GM12892 (cell line): ENCODE measurements around the gene MTUS2.

Experiments
- POLR2A ChIP-seq: IDR thresholded peaks from 2 replicates; pipeline ENCODE4 v1.6.1; 2011; ENCODE audit warnings: low read depth, low read length, control low read depth
- POLR2AphosphoS5 ChIP-seq: IDR thresholded peaks from 2 replicates; pipeline ENCODE4 v1.6.1; 2011; ENCODE audit warnings: low read depth, low read length, control low read depth

- TF ChIP-seq POLR2A (no peak), POLR2AphosphoS5 (no peak)
These were observed 402.3 kb downstream of the MTUS2 start for GRCh38 chr13:29222458-29222857.
